Endothelial cell of umbilical vein (primary cell): ENCODE data around the gene TRAF1. TPM values are rescaled to one million over a fixed set of nuclear protein-coding genes. Genes with fewer than 3 reads are reported as not detected.

Source experiments
- BruUV-seq: library from RNA; stranded (reverse); fragments of 400-500 nt; replicated peaks from 2 replicates; lab custom pipeline; 2021; lab: Mats Ljungman, UMichigan
- CTCF ChIA-PET: fragments of 300-600, 350-600 bp; sonication (Branson Sonifier 250); formaldehyde crosslinking; loops from one replicate; lab custom pipeline; 2021; ENCODE audit warnings: antibody characterized with exemption, inconsistent platforms; lab: Charles Lee
- POLR2A ChIA-PET: fragments of 300-600, 350-600 bp; sonication (Branson Sonifier 250); formaldehyde crosslinking; loops from one replicate; lab custom pipeline; 2021; ENCODE audit warnings: antibody characterized with exemption, inconsistent platforms; lab: Charles Lee
- DNase-seq: peaks from one replicate; pipeline ENCODE4 v3.0.0-alpha.2; 2011; ENCODE audit warnings: low read depth, low spot score
- FAIRE-seq: peaks from 2 replicates; lab custom pipeline; 2011; peaks lifted over from hg19 to GRCh38; lab: Jason Lieb, UNC
- H2AFZ ChIP-seq: 2 replicates; pipeline ENCODE4 v1.6.0; 2012; ENCODE audit warnings: low read depth, low read length, control low read depth, inconsistent platforms
- H3K27ac ChIP-seq: 2 replicates; pipeline ENCODE4 v1.5.1; 2011; ENCODE audit warnings: low read depth, mild to moderate bottlenecking, control low read depth, low read length, moderate library complexity; ENCODE audit not compliant: insufficient read depth
- H3K27me3 ChIP-seq, 2 experiments: 2 replicates each; pipeline versions ENCODE4 v1.6.0 to v1.6.1; 2011; ENCODE audit warnings: low read length in 2 of 2, mixed read lengths in 1 of 2; ENCODE audit not compliant: control insufficient read depth in 2 of 2, insufficient read depth in 2 of 2
- H3K36me3 ChIP-seq, 2 experiments: 2 replicates in 1 of 2; 3 replicates in 1 of 2; pipeline ENCODE4 v1.5.1; 2011; ENCODE audit warnings: low read length in 2 of 2, mild to moderate bottlenecking in 1 of 2, moderate library complexity in 1 of 2; ENCODE audit not compliant: control insufficient read depth in 2 of 2, insufficient read depth in 2 of 2; ENCODE audit errors: extremely low read depth in 1 of 2
- H3K4me1 ChIP-seq: 3 replicates; pipeline ENCODE4 v1.5.1; 2011; ENCODE audit warnings: mild to moderate bottlenecking, low read length; ENCODE audit not compliant: control insufficient read depth, insufficient read depth; ENCODE audit errors: extremely low read depth
- H3K4me2 ChIP-seq: 2 replicates; pipeline ENCODE4 v1.6.1; 2011; ENCODE audit warnings: low read length, control low read depth, mixed read lengths; ENCODE audit not compliant: insufficient read depth
- H3K4me3 ChIP-seq, 3 experiments: fragments of 200-600 bp in 1 of 3; sonication (generic), shearing (Covaris generic) in 1 of 3; replicated peaks in 1 of 3; 2 replicates each; pipeline ENCODE4 v1.5.1; 2011 to 2016; ENCODE audit warnings: control low read depth in 3 of 3, low read length in 3 of 3, mild to moderate bottlenecking in 2 of 3, inconsistent platforms in 1 of 3, low read depth in 1 of 3, moderate library complexity in 1 of 3; ENCODE audit not compliant: insufficient read depth in 1 of 3
- H3K79me2 ChIP-seq: 2 replicates; pipeline ENCODE4 v1.6.0; 2012; ENCODE audit warnings: low read length, inconsistent platforms; ENCODE audit not compliant: control insufficient read depth, insufficient read depth
- H3K9ac ChIP-seq: replicated peaks from 2 replicates; pipeline ENCODE3; 2011; ENCODE audit warnings: low read length, control low read depth; ENCODE audit not compliant: insufficient read depth; ENCODE audit errors: extremely low read depth
- H3K9me1 ChIP-seq: replicated peaks from 3 replicates; pipeline ENCODE4 v1.6.0; 2011; ENCODE audit warnings: mild to moderate bottlenecking, low read length; ENCODE audit not compliant: control insufficient read depth, insufficient read depth; ENCODE audit errors: extremely low read depth
- H3K9me3 ChIP-seq: replicated peaks from 2 replicates; pipeline ENCODE4 v1.5.1; 2012; ENCODE audit warnings: low read length, inconsistent platforms; ENCODE audit not compliant: control insufficient read depth, insufficient read depth
- H4K20me1 ChIP-seq: replicated peaks from 2 replicates; pipeline ENCODE3; 2011; ENCODE audit warnings: mild to moderate bottlenecking, low read length; ENCODE audit not compliant: control insufficient read depth, insufficient read depth; ENCODE audit errors: extremely low read depth
- CTCF ChIP-seq, 2 donors: IDR thresholded peaks; 1 replicate in 1 of 2; 2 replicates in 1 of 2; pipeline ENCODE4 v1.5.1; 2011; ENCODE audit warnings: low read length in 2 of 2, mild to moderate bottlenecking in 2 of 2, moderate library complexity in 2 of 2, control low read depth in 1 of 2, inconsistent platforms in 1 of 2, low read depth in 1 of 2; ENCODE audit not compliant: insufficient read depth in 1 of 2; ENCODE audit errors: extremely low read depth in 1 of 2
- EZH2 ChIP-seq: IDR thresholded peaks from 2 replicates; pipeline ENCODE4 v1.6.1; 2012; ENCODE audit warnings: borderline replicate concordance, low read depth, mild to moderate bottlenecking, moderate library complexity, low read length, inconsistent platforms; ENCODE audit not compliant: severe bottlenecking
- FOS ChIP-seq: IDR thresholded peaks from 2 replicates; pipeline ENCODE4 v1.6.1; 2011; ENCODE audit warnings: mild to moderate bottlenecking, low read length, moderate library complexity, borderline replicate concordance; ENCODE audit not compliant: insufficient read depth
- GATA2 ChIP-seq: IDR thresholded peaks from 2 replicates; pipeline ENCODE4 v1.7.0; 2011; ENCODE audit warnings: low read depth, mild to moderate bottlenecking, moderate library complexity, mixed read lengths, low read length; ENCODE audit not compliant: insufficient read length, insufficient read depth
- JUN ChIP-seq: IDR thresholded peaks from 2 replicates; pipeline ENCODE4 v1.6.1; 2011; ENCODE audit warnings: borderline replicate concordance, low read depth; ENCODE audit not compliant: insufficient read length, insufficient read depth
- MYC ChIP-seq: IDR thresholded peaks from one replicate; pipeline ENCODE4 v1.6.1; 2011; ENCODE audit warnings: mild to moderate bottlenecking, low read depth, low read length
- POLR2A ChIP-seq: IDR thresholded peaks from 2 replicates; pipeline ENCODE4 v1.6.1; 2012; ENCODE audit warnings: low read depth, mild to moderate bottlenecking, control low read depth, low read length
- POLR2AphosphoS5 ChIP-seq: IDR thresholded peaks from 2 replicates; pipeline ENCODE4 v1.6.1; 2012; ENCODE audit warnings: low read depth, mild to moderate bottlenecking, control low read depth, low read length, moderate library complexity; ENCODE audit not compliant: insufficient read depth
- dilution Hi-C: fragments of 300-500 bp; cut with MboI; formaldehyde crosslinking; loops from one replicate; pipeline ENCODE4 v1.15.0; 2019; ENCODE audit warnings: low sequenced_read_pairs; ENCODE audit not compliant: extremely low pct_ligation_motif_present
- intact Hi-C: fragments of 100-400 bp; cut with micrococcal nuclease; formaldehyde crosslinking; loops from one replicate; pipeline ENCODE4 v1.10.0; 2022
- polyA plus RNA-seq, 4 experiments: library from polyadenylated mRNA; depleted of rRNA in 3 of 4; stranded (reverse) in 3 of 4; unstranded in 1 of 4; fragments of >200 nt; gene quantifications; 2 replicates each; pipeline versions ENCODE4 v1.2.1 to v1.2.3, GENCODE V29; 2011 to 2012; ENCODE audit warnings: missing spikeins in 1 of 4
- total RNA-seq: library from RNA; stranded (reverse); gene quantifications from 2 replicates; pipeline ENCODE4 v1.2.3, GENCODE V29; 2021
- TF ChIP-seq, protein P1 (sequence below): IDR thresholded peaks from 2 replicates; pipeline ENCODE4 v1.6.1; 2011; ENCODE audit not compliant: insufficient read depth, insufficient read length

The TRAF1 gene
- total and polyA plus RNA-seq, 2 donors (not counting 3 experiments of a cell fraction or from before 2014, with no cell fraction given): 2.0 to 2.6 TPM

- TF ChIP-seq POLR2A (no peak), GATA2 (no peak), CTCF (IDR thresholded peaks at IDR 0.05; ENCODE audit: extremely low read depth in 1 of 2, insufficient read depth in 1 of 2, low read depth in 1 of 2, low read length in 2 of 2) (no peak), MYC (no peak), JUN (no peak), EZH2 (no peak), POLR2AphosphoS5 (no peak), FOS (no peak)
- TF ChIP-seq, protein P1, sequence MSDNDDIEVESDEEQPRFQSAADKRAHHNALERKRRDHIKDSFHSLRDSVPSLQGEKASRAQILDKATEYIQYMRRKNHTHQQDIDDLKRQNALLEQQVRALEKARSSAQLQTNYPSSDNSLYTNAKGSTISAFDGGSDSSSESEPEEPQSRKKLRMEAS: no peak
- Histone ChIP-seq H3K4me1 (peaks cover 13% of the 10 kb centered on the region), H4K20me1 (no peaks in the 10 kb centered on the region), H3K9ac (no peak overlapping the region), H2AFZ (no peak overlapping the region), H3K36me3 (peaks cover 28 to 35% of the 10 kb centered on the region in 2 experiments), H3K9me3 (no peaks in the 10 kb centered on the region), H3K4me3 (no peak overlapping the region), H3K27me3 (no peaks in the 10 kb centered on the region), H3K27ac (no peak overlapping the region), H3K79me2 (peaks cover 2% of the 10 kb centered on the region), H3K9me1 (no peaks in the 10 kb centered on the region), H3K4me2 (no peak overlapping the region)
- intact Hi-C loops: no loop called here
- dilution Hi-C loops: no loop called here
- FAIRE-seq: no peak
- DNase-seq: no peak
- BruUV-seq: no TSS peak
- ChIA-PET POLR2A (no interaction called here), CTCF (interaction anchor here (5.6 kb wide), 1 partner anchor 71 kb away, joined by 38 read pairs; no protein-coding TSS in a partner anchor)
These were observed 60.8 kb downstream of the TRAF1 start for GRCh38 chr9:120865809-120866208.
